ENCODE measurements around the gene VOPP1.
A peak's percentile ranks its signal among the peaks of the same experiment; 100 is the strongest.
"Not testable (repeated sequence)": the region's sequence is repeated elsewhere in the genome, so short reads cannot be mapped to it uniquely, and the experiment has no call there.

Gene VOPP1

GRCh38 chr7:55572378-55573233 is at the start of gene VOPP1:
Gene VOPP1, minus strand, starts transcription at chr7:55572502. Its CDS starts 178 bp downstream, at chr7:55572324.
- DNase-seq: peak; percentile 68

GRCh38 chr7:55618913-55619312 is 46.6 kb upstream of the VOPP1 start:
- DNase-seq: no peak

GRCh38 chr7:55614365-55615064 is 42.2 kb upstream of the VOPP1 start:
- DNase-seq: not testable (repeated sequence)

- DNase-seq: not testable (repeated sequence)
These were observed 37.4 kb upstream of the VOPP1 start for GRCh38 chr7:55609726-55610125.

- DNase-seq: not testable (repeated sequence)
These were observed 33.4 kb upstream of the VOPP1 start for GRCh38 chr7:55605661-55606060.

- DNase-seq: peak; percentile 13
These were observed 25.7 kb upstream of the VOPP1 start for GRCh38 chr7:55597944-55598499.

GRCh38 chr7:55597214-55597739 is 25.0 kb upstream of the VOPP1 start:
- not testable (repeated sequence) for DNase-seq

- DNase-seq: no peak
These were observed 23.2 kb upstream of the VOPP1 start for GRCh38 chr7:55595511-55595910.

GRCh38 chr7:55594870-55595269 is 22.6 kb upstream of the VOPP1 start:
- no peak for DNase-seq

GRCh38 chr7:55594414-55594813 is 22.1 kb upstream of the VOPP1 start:
- DNase-seq: no peak

- peak; percentile 61 for DNase-seq
These were observed 21.4 kb upstream of the VOPP1 start for GRCh38 chr7:55593515-55594318.

GRCh38 chr7:55593172-55593514 is 20.8 kb upstream of the VOPP1 start:
- DNase-seq: no peak

GRCh38 chr7:55592492-55592891 is 20.2 kb upstream of the VOPP1 start:
- no peak for DNase-seq

- no peak for DNase-seq
These were observed 19.1 kb upstream of the VOPP1 start for GRCh38 chr7:55591282-55591931.

GRCh38 chr7:55590517-55591281 is 18.4 kb upstream of the VOPP1 start:
- no peak for DNase-seq

GRCh38 chr7:55589905-55590304 is 17.6 kb upstream of the VOPP1 start:
- DNase-seq: no peak

- DNase-seq: no peak
These were observed 16.8 kb upstream of the VOPP1 start for GRCh38 chr7:55588976-55589604.

GRCh38 chr7:55588379-55588699 is 16.0 kb upstream of the VOPP1 start:
- DNase-seq: no peak

GRCh38 chr7:55587687-55588378 is 15.5 kb upstream of the VOPP1 start:
- no peak for DNase-seq

- not testable (repeated sequence) for DNase-seq
These were observed 10.4 kb upstream of the VOPP1 start for GRCh38 chr7:55582656-55583055.
